Neural cell (in vitro differentiated cells): ENCODE measurements around the gene ACSS1. TPM values are rescaled to one million over a fixed set of nuclear protein-coding genes. Genes with fewer than 3 reads are reported as not detected.

Experiments
- H2AFZ ChIP-seq: fragments of 200-600, 300-800 bp; sonication (generic), shearing (Covaris generic); 2 replicates; pipeline ENCODE4 v1.6.0; 2014; ENCODE audit warnings: low read depth, mild to moderate bottlenecking, antibody characterized with exemption, low read length, moderate library complexity
- H3F3A ChIP-seq: fragments of 200-600 bp; shearing (Covaris generic); 2 replicates; pipeline ENCODE4 v1.6.1; 2016; ENCODE audit warnings: mild to moderate bottlenecking, moderate library complexity, mixed read lengths, antibody characterized with exemption, low read length; ENCODE audit not compliant: insufficient read depth, poor library complexity, severe bottlenecking
- H3K27ac ChIP-seq: fragments of 200-600, 300-800 bp; sonication (generic), shearing (Covaris generic); 2 replicates; pipeline ENCODE4 v1.5.1; 2014; ENCODE audit warnings: mild to moderate bottlenecking, low read length, moderate library complexity
- H3K27me3 ChIP-seq: fragments of 300-800, 200-600 bp; sonication (generic), shearing (Covaris generic); 2 replicates; pipeline ENCODE4 v1.6.0; 2014; ENCODE audit warnings: mild to moderate bottlenecking, low read depth, low read length, moderate library complexity; ENCODE audit not compliant: insufficient read depth
- H3K36me3 ChIP-seq: fragments of 300-800, 200-600 bp; sonication (generic), shearing (Covaris generic); 2 replicates; pipeline ENCODE4 v1.5.1; 2014; ENCODE audit warnings: mild to moderate bottlenecking, antibody characterized with exemption, low read length, moderate library complexity; ENCODE audit not compliant: insufficient read depth
- H3K4me2 ChIP-seq: fragments of 300-800, 200-600 bp; sonication (generic), shearing (Covaris generic); 2 replicates; pipeline ENCODE4 v1.6.0; 2014; ENCODE audit warnings: mild to moderate bottlenecking, low read length
- H3K4me3 ChIP-seq: fragments of 300-800, 200-600 bp; sonication (generic), shearing (Covaris generic); 2 replicates; pipeline ENCODE4 v1.5.1; 2014; ENCODE audit warnings: mild to moderate bottlenecking, low read length, moderate library complexity
- H3K79me2 ChIP-seq: fragments of 200-600 bp; shearing (Covaris generic); replicated peaks from 2 replicates; pipeline ENCODE4 v1.6.0; 2014; ENCODE audit warnings: mild to moderate bottlenecking, low read length, moderate library complexity; ENCODE audit not compliant: insufficient read depth
- H3K9ac ChIP-seq: fragments of 300-800, 200-600 bp; sonication (generic), shearing (Covaris generic); 2 replicates; pipeline ENCODE4 v1.6.1; 2016; ENCODE audit warnings: mild to moderate bottlenecking, low read length, mixed read lengths
- H3K9me2 ChIP-seq: fragments of 200-600 bp; shearing (Covaris generic); 2 replicates; pipeline ENCODE4 v1.6.1; 2016; ENCODE audit warnings: mild to moderate bottlenecking, low read length, mixed read lengths; ENCODE audit not compliant: insufficient read depth
- H3K9me3 ChIP-seq: fragments of 200-600, 300-800 bp; sonication (generic), shearing (Covaris generic); 2 replicates; pipeline ENCODE4 v1.6.1; 2016; ENCODE audit warnings: mild to moderate bottlenecking, mixed run types, low read length, moderate library complexity, mixed read lengths
- H4K20me1 ChIP-seq: fragments of 200-600 bp; shearing (Covaris generic); 2 replicates; pipeline ENCODE4 v1.6.1; 2016; ENCODE audit warnings: mild to moderate bottlenecking, mixed run types; ENCODE audit not compliant: insufficient read depth
- CTCF ChIP-seq: fragments of 450-650 bp; IDR thresholded peaks from 2 replicates; pipeline ENCODE4 v1.5.1; 2014; ENCODE audit warnings: antibody characterized with exemption, mild to moderate bottlenecking, moderate library complexity; ENCODE audit not compliant: poor library complexity, severe bottlenecking
- EP300 ChIP-seq: fragments of 450-650 bp; conservative IDR thresholded peaks from 2 replicates; pipeline ENCODE4 v1.6.1; 2014; ENCODE audit warnings: antibody characterized with exemption, mild to moderate bottlenecking, moderate library complexity; ENCODE audit not compliant: poor library complexity, severe bottlenecking
- EZH2 ChIP-seq: fragments of 200-600, 300-800 bp; shearing (Covaris generic), sonication (generic); IDR thresholded peaks from 2 replicates; pipeline ENCODE4 v1.6.1; 2014; ENCODE audit warnings: antibody characterized with exemption, low read length, borderline replicate concordance, mild to moderate bottlenecking; ENCODE audit not compliant: insufficient read depth, poor library complexity, severe bottlenecking
- MXI1 ChIP-seq: fragments of 450-650 bp; conservative IDR thresholded peaks from 2 replicates; pipeline ENCODE4 v1.6.1; 2014; ENCODE audit warnings: antibody characterized with exemption, mild to moderate bottlenecking; ENCODE audit not compliant: poor library complexity, severe bottlenecking
- POLR2AphosphoS5 ChIP-seq: IDR thresholded peaks from 2 replicates; pipeline ENCODE4 v1.6.1; 2012
- RAD21 ChIP-seq: fragments of 450-650 bp; conservative IDR thresholded peaks from 2 replicates; pipeline ENCODE4 v1.6.1; 2014; ENCODE audit warnings: antibody characterized with exemption, mild to moderate bottlenecking, moderate library complexity
- REST ChIP-seq: IDR thresholded peaks from 2 replicates; pipeline ENCODE4 v1.6.1; 2012; ENCODE audit warnings: borderline replicate concordance
- SMC3 ChIP-seq: fragments of 450-650 bp; conservative IDR thresholded peaks from 2 replicates; pipeline ENCODE4 v1.6.1; 2014; ENCODE audit warnings: antibody characterized with exemption, mild to moderate bottlenecking, moderate library complexity; ENCODE audit not compliant: poor library complexity
- TAF1 ChIP-seq: IDR thresholded peaks from 2 replicates; pipeline ENCODE4 v1.6.1; 2012; ENCODE audit warnings: low read depth
- polyA plus RNA-seq: library from polyadenylated mRNA; depleted of rRNA; stranded (reverse); fragments of >200 nt; gene quantifications from 2 replicates; pipeline ENCODE4 v1.2.3, GENCODE V29; 2014

Gene ACSS1
- polyA plus RNA-seq, 1 donor from 2014 or later = not detected

GRCh38 chr20:25054096-25054820 is 3.7 kb downstream of the ACSS1 start:
- Histone ChIP-seq H3K9ac (no peak overlapping the region), H3K4me3 (no peak overlapping the region), H3K27me3 (peaks cover 37% of the 10 kb centered on the region), H3F3A (no peaks in the 10 kb centered on the region), H3K9me3 (no peaks in the 10 kb centered on the region), H3K79me2 (no peaks in the 10 kb centered on the region), H4K20me1 (no peaks in the 10 kb centered on the region), H3K27ac (no peak overlapping the region), H3K36me3 (no peaks in the 10 kb centered on the region), H3K9me2 (no peaks in the 10 kb centered on the region), H2AFZ (no peak overlapping the region), H3K4me2 (no peak overlapping the region)
- no peak for TF ChIP-seq RAD21
- no peak for TF ChIP-seq EZH2
- TF ChIP-seq SMC3 = no peak
- TF ChIP-seq POLR2AphosphoS5 = no peak
- TF ChIP-seq EP300 = no peak

- no peak overlapping the region for H3K4me2 ChIP-seq
- no peak for TF ChIP-seq MXI1
- TF ChIP-seq EP300 = no peak
- TF ChIP-seq CTCF = no peak
- TF ChIP-seq EZH2 = no peak
- no peak for TF ChIP-seq TAF1
- TF ChIP-seq SMC3 = no peak
- TF ChIP-seq REST = no peak
- TF ChIP-seq RAD21 = no peak
- TF ChIP-seq POLR2AphosphoS5 = no peak
- H2AFZ ChIP-seq = no peak overlapping the region
- no peaks in the 10 kb centered on the region for H3K79me2 ChIP-seq
- no peak overlapping the region for H3K9ac ChIP-seq
- no peaks in the 10 kb centered on the region for H3K36me3 ChIP-seq
- H3K9me2 ChIP-seq = no peaks in the 10 kb centered on the region
- no peaks in the 10 kb centered on the region for H3F3A ChIP-seq
- H3K27me3 ChIP-seq = peaks cover 29% of the 10 kb centered on the region
- no peaks in the 10 kb centered on the region for H3K9me3 ChIP-seq
- H4K20me1 ChIP-seq = no peaks in the 10 kb centered on the region
- H3K4me3 ChIP-seq = no peak overlapping the region
- no peak overlapping the region for H3K27ac ChIP-seq
Observed at GRCh38 chr20:25053255-25054031, 4.5 kb downstream of the ACSS1 start.
